Activated T-cell treated with anti-CD3 and anti-CD28 coated beads for 48 hours (primary cell): ENCODE results near the gene MIEN1.
"Not testable (repeated sequence)": the region's sequence is repeated elsewhere in the genome, so short reads cannot be mapped to it uniquely, and the experiment has no call there.

Experiments
- DNase-seq: peaks from one replicate; pipeline ENCODE4 v3.0.0-alpha.2; 2020; ENCODE audit warnings: low read depth

Gene MIEN1

DNA sequence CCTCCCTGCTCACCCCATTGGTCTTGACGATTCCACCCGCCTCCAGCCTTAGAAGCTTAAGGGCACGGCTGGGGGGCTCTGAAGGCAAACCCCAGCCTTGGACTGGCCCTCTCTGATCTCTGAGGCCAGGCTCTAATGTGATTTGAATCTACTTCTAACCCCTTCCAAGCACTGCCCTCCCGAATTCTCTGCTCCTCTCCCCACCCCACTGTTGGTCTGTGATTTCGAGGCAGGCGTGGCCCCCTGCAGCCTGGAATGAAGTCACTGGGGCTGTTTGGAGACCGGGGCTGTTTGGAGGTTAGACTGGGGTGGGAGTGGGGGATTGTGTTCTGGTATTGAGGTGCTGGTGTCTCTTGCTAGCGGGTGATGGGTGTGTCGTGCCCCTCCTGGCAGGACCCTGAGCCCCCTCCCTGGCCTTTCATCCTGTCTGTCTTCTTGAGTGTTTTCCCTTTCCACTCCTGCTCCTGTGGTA lies 9.6 kb upstream of the MIEN1 start:
- DNase-seq = no peak

DNA sequence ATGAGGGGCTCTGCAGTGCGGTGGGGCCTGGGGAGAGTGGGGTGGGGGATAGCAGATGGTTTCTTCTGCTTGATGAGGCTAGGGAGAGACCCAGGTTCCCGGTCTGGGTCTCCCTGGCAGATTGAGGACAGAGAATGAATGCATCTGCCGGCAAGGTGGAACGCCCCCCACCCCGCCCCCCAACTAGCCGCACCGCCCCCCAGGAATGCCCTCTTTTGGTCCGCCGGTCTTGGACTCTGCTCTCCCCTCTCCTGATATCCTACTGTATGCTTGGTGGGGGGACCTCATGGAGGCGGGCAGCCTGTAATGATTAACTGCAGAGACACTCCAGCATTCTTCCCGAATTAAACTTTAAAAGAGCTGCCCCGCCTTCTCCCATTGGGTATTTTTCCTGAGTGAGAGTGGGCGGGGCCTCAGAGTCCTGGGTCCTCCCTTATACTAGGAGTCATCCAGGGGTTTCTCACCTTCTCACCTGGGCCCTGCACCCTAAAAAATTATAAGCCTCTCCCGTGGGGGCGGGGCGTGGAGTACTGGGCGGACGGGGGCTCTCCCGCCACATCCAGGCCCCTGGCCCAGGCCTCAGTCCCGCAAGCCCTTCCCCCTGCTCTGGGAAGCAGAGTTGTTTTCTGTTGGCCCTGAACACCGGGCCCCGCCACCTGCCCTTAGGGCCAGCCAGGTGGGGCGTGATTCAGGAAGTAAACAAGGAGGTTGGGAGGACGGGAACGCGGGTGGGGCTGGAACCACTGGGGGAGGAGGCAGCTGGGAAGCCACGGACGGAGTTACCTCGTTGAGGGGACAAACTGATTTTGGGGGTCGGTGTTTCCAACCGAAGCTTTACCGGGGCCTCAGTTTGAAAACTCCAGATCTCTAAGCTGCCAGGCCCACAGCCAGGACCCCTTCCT lies 8.9 kb upstream of the MIEN1 start:
- DNase-seq = no peak

DNA sequence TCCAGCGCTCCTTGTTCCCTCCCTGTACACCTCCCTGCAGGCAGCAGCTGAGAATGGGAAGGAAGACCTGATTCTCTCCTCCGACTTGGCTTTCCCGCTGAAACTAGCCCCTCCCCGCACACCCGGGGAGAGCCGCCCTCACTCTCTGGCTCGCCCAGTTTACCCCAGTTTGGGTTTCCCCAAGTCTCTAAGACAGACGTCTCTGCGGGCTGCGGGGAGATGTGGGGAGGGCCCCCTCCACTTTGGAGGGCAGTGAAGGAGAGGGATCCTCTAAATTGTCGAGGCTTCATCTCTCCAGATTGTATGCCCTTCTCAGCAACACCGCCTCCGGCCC lies 8.2 kb upstream of the MIEN1 start:
- peak; percentile 49 for DNase-seq

DNA sequence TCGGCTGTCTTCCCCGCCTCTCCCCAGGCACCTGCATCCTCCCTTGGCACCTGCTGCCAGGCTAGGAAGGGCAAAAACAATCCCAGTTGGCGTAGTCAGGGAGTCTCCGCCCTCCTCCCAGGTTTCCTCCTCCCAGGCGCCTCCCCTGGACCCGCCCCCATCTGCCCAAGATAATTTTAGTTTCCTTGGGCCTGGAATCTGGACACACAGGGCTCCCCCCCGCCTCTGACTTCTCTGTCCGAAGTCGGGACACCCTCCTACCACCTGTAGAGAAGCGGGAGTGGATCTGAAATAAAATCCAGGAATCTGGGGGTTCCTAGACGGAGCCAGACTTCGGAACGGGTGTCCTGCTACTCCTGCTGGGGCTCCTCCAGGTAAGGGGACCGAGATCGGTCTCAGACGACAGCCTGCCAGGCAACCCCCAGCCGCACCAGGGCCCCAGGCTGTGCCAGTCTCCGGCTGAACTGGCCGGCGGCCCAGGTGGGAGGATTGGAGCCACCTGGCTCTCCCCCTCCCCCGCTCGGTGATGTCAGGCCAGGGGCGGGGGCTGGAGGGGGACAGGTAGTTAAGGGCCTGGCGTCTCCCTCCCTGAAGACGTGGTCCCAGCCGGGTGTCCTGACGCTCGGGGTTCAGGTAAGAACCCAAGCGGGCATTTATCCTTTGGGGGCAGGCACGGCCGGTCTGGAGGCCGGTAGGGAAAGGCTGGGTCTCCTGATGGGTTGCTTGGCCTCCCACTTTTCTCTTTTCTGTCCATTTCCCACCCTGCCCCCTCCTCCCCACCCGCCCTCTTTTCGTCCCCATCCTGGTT lies 7.6 kb upstream of the MIEN1 start, which contains the start of gene GRB7:
Gene GRB7 (plus strand): TSS at position 179 of the 808 bp plus-strand sequence. CDS start 4,364 bp downstream, outside the sequence.
- no peak for DNase-seq

DNA sequence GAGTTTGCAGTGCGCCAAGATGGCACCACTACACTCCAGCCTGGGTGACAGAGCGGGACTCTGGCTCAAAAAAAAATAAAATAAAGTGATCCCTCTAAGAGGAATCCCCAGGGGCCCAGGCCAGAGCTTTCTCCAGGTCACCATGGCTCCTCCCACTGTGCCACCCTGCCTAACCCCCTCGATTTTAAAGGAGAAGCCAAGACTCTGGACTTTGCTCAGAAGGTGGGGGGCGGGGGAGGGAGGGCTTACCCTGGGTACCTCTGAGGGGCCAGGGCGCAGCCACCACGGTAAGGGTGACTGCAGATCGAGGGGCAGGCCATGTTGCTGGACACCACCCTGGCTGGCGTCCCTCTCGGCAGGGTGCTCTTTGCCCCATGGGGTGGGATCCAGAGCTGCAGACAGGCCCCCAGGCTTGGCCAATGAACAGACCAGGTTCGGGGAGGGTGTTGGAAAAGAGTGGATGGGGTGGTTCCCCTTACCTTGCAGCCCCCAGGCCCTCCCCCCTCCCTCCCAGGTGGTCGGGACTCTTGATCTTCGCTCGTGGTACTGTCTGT lies 7.0 kb upstream of the MIEN1 start:
- no peak for DNase-seq

DNA sequence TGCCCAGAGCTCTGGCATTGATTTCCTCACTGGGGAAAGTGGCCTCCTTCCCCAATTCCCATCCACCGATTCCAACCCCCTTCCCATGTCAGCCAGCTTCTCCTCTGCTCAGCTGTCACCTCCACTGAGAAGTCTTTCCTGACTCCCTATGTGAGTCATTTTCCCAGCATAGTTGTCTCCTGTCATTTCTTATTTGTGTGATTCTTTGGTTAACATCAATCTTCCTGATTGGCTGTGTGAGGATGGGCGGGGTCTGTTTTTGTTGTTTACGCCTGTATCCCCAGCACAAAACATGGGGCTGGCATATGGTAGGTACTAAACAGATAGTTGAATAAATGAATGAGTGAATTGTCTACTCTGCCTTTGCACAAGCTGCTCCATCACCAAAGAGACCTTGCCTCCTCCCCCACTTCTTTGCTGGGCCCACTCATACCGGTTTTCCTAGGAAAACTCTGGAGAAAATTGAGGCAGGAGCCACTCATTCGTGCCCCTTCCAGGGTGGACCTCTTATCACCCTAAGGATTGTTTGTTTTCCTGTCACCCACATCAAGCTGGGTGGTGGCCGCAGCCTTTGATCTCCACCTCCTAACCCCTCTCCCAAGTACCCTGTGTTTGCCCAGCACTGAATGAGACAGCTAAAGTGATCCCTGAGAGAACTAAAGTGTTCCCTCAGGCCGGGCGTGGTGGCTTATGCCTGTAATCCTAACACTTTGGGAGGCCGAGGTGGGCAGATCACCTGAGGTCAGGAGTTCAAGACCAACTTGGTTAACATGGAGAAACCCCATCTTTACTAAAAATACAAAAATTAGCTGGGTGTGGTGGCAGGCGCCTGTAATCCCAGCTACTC lies 6.2 kb upstream of the MIEN1 start:
- no peak for DNase-seq

DNA sequence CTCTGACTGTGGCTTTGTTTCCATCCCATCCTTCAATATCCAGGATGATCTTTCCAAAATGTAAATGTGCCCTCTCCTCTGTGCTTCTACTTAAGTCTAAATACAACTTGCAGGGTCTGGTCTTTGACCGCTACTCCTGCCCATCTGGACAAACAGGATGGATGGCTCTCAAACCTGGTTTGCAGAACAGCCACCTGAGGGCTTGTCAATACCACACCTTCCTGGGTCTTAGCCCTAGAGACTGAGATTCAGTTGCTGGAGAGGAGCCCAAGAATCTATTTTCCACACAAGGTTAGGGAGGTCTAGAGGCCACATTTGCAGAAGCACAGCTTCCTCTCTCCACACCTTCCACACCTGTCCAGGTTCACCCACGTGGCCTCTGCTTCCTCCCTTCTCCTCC lies 5.5 kb upstream of the MIEN1 start:
- no peak for DNase-seq

DNA sequence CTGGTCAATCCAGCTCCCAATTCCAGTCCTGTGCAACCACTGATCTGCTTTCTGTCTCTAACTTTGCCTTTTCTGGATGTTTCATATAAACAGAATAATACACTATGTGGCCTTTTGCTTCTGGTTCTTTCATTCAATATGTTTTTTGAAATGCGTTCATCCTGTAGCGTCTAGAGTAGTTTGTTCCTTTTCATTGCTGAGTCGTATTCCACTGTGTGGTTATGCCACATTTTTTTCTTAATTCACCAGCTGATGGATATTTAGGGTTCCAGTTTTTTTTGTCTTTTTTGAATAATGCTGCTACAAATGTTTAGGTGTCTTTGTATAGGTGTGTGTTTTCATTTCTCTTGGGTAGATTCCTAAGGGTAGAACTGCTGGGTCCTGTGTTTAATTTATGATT lies 2.3 kb upstream of the MIEN1 start:
- no peak for DNase-seq

DNA sequence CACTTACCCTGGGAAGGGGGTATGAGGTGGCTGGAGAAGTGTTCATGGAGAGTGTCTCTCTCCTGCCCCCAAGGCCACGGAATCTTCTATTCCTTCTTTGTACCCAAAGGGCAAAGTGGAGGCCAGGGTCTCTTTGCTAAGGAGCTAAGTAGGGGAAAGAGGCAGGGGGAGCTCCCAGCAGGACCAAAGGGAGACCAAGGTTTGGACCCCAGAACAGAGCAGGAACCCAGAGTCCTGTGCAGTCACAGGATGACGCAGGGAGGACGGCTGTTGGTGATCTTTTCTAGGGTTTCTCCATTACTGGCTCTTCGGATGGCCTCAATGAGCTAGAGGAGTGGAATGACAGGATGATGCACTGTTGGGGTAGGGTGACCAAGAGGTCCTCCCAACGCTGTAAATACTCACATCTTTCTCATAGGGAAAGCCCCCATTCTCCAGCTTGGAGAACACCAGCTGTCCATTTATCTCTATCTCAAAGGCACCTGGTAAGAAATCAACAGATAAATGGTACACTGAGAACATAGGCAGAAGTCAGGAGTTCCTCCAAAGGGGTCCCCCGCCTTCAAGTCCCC lies 966 bp downstream of the MIEN1 start:
- no peak for DNase-seq

DNA sequence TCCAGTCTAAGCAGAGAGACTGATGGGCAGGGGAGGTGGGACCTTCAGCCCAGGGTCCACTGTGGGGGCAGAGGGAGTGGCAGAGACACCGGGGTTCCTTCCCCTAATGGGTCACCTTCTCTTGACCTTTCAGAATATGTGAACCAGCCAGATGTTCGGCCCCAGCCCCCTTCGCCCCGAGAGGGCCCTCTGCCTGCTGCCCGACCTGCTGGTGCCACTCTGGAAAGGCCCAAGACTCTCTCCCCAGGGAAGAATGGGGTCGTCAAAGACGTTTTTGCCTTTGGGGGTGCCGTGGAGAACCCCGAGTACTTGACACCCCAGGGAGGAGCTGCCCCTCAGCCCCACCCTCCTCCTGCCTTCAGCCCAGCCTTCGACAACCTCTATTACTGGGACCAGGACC lies 2.8 kb downstream of the MIEN1 start:
- no peak for DNase-seq

DNA sequence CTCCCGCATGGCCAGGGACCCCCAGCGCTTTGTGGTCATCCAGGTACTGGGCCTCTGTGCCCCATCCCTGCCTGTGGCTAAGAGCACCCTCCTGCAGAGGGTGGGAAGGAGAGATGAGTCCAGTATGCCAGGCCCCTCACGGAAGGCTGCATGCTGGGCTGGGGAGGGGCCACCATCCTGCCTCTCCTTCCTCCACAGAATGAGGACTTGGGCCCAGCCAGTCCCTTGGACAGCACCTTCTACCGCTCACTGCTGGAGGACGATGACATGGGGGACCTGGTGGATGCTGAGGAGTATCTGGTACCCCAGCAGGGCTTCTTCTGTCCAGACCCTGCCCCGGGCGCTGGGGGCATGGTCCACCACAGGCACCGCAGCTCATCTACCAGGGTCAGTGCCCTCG lies 3.7 kb downstream of the MIEN1 start:
- no peak for DNase-seq

DNA sequence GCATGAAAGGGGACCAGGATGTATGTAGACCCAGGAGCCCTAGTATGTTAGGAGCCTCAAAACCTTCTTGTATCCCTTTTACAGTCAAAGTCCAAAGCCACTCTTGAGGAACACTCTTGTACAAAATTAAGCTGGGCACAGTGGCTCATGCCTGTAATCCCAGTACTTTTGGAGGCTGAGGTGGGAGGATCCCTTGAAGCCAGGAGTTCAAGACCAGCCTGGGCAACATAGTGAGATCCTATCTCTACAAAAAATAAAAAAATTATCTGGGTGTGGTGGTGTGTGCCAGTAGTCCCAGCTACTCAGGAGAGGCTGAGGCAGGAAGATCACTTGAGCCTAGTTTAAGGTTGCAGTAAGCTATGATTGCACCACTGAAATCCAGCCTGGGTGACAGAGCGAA lies 4.4 kb downstream of the MIEN1 start:
- DNase-seq = not testable (repeated sequence)

DNA sequence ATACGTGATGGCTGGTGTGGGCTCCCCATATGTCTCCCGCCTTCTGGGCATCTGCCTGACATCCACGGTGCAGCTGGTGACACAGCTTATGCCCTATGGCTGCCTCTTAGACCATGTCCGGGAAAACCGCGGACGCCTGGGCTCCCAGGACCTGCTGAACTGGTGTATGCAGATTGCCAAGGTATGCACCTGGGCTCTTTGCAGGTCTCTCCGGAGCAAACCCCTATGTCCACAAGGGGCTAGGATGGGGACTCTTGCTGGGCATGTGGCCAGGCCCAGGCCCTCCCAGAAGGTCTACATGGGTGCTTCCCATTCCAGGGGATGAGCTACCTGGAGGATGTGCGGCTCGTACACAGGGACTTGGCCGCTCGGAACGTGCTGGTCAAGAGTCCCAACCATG lies 5.6 kb downstream of the MIEN1 start:
- DNase-seq = no peak

DNA sequence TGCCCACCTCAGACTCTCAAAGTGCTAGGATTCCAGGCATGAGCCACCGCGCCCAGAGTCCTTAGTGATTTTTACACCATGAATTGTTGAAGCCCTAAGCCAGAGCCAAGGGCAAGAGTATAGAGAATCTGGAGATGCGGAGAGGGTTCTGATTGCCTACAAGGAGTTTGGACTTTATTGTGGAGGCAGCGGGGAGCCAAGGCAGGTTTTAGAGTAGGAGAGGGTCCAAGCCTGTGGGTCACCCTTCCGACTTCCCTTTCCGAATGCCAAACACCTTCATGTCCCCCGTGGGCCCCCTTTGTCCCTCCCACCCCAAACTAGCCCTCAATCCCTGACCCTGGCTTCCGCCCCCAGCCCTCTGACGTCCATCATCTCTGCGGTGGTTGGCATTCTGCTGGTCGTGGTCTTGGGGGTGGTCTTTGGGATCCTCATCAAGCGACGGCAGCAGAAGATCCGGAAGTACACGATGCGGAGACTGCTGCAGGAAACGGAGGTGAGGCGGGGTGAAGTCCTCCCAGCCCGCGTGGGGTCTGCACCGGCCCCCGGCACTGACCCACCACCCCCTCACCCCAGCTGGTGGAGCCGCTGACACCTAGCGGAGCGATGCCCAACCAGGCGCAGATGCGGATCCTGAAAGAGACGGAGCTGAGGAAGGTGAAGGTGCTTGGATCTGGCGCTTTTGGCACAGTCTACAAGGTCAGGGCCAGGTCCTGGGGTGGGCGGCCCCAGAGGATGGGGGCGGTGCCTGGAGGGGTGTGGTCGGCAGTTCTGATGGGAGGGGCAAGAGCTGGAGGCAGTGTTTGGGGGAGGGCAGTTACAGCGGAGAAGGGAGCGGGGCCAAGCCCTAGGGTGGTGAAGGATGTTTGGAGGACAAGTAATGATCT lies 7.1 kb downstream of the MIEN1 start:
- peak; percentile 23 for DNase-seq

DNA sequence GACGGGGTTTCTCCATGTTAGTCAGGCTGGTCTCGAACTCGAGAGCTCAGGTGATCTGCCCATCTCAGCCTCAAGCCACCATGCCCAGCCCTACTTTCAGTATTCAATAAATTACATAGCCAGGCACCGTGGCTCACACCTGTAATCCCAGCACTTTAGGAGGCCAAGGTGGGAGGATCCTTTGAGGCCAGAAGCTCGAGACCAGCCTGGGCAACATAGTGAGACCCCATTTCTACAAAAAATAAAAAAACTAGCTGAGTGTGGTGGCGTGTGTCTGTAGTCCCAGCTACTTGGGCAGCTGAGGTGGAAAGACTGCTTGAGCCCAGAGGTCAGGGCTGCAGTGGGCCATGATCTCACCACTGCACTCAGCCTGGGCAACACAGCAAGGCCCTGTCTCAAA lies 8.2 kb downstream of the MIEN1 start:
- DNase-seq = no peak

DNA sequence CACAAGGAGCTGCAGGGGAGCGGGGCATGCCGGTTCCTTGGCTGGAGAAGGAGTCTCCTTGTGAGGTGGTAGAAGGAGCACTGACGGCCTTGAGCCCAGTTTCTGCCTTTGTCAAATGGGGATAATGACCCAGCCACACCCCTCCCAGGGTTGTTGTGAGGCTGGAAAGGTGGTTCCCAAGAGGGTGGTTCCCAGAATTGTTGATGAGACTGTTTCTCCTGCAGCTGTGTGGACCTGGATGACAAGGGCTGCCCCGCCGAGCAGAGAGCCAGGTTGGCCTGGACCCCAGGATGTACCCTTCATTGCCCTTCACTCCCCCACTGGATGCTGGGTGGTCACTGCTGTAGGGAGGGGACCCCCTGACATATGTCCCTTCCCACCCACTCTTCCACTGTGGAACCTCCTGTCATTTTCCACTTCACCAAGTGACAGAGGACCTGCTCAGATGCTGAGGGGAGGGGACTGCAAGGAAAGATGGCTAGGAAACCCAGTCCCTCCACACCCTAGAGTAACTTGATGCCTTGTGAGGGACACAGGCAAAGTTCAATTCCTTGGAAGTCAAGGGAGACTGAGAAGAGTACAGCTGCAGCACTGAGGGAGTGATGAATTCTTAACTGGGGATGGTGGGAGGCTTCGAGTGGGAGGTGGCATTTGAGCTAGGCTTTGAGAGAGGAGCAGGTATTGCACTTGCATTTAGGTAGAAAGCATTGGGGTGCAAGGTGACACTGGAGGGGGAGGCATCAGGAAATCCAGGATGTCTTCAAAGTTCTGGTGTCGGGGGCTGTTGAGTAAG lies 10.6 kb downstream of the MIEN1 start:
- DNase-seq = no peak

DNA sequence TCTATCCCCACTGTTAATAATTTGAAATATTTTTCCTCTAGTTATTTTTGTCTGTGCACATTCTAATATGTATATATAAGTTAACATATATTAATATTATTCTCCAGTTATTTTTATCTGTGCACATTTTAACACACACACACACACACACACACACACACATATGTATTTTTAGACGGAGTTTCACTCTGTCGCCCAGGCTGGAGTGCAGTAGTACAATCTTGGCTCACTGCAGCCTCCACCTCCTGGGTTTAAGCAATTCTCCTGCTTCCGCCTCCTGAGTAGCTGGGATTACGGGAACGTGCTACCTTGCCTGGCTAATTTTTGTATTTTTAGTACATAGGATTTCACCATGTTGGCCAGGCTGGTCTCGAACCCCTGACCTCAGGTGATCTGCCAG lies 12.7 kb downstream of the MIEN1 start:
- no peak for DNase-seq

DNA sequence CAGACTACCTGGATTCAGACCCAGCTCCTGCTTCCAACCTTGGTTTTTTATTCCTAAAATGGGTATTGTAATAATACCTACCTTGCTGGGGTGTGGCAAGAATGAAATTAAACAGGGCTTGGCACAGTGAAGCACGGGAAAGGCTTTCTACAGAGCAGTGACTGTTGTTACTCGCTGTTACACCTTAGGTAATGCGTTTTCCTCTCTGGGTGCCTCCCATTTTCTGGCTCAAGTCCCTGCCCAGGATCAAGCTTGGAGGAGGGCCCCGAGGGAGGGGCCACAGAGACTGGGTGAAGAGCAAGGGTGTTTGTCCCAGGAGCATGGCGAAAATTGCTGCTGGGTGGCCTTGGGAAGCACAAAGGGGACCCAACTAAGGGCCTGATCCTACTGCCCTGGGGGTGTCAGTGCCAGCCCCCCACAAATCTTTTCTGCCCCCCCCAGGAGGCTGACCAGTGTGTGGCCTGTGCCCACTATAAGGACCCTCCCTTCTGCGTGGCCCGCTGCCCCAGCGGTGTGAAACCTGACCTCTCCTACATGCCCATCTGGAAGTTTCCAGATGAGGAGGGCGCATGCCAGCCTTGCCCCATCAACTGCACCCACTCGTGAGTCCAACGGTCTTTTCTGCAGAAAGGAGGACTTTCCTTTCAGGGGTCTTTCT lies 13.3 kb downstream of the MIEN1 start:
- no peak for DNase-seq
